HG03095 (cell line): Measurements from ENCODE around the gene P2RX1.
A peak's percentile ranks its signal among the peaks of the same experiment; 100 is the strongest.

Source experiments
- ATAC-seq: cut with Tn5 transposase; IDR thresholded peaks from one replicate; pipeline ENCODE4 v1.9.1; 2021; ENCODE audit warnings: moderate library complexity; ENCODE audit not compliant: unreplicated experiment

P2RX1 gene

GRCh38 chr17:3915995-3916696 is at the start of gene P2RX1:
TSS of gene P2RX1 (minus strand) at chr17:3916465. CDS start at chr17:3916225, 240 bp downstream.
- no peak for ATAC-seq

- peak; percentile 44 for ATAC-seq
Observed at GRCh38 chr17:3965118-3965800, 49.0 kb upstream of the P2RX1 start.

- ATAC-seq = peak; percentile 1
Observed at GRCh38 chr17:3964203-3965117, 48.2 kb upstream of the P2RX1 start, which contains the start of gene ATP2A3. TSS of gene ATP2A3 (minus strand) at chr17:3964437. CDS start at chr17:3964291, 146 bp downstream.

GRCh38 chr17:3963237-3964201 is 47.3 kb upstream of the P2RX1 start:
- no peak for ATAC-seq

GRCh38 chr17:3962965-3963236 is 46.6 kb upstream of the P2RX1 start:
- no peak for ATAC-seq

- no peak for ATAC-seq
Observed at GRCh38 chr17:3962217-3962964, 46.1 kb upstream of the P2RX1 start.

- ATAC-seq = no peak
Observed at GRCh38 chr17:3961564-3962047, 45.3 kb upstream of the P2RX1 start.

- no peak for ATAC-seq
Observed at GRCh38 chr17:3960764-3961163, 44.5 kb upstream of the P2RX1 start.

GRCh38 chr17:3959921-3960601 is 43.8 kb upstream of the P2RX1 start:
- no peak for ATAC-seq

GRCh38 chr17:3959295-3959899 is 43.1 kb upstream of the P2RX1 start:
- no peak for ATAC-seq

GRCh38 chr17:3957735-3958599 is 41.7 kb upstream of the P2RX1 start:
- no peak for ATAC-seq

GRCh38 chr17:3956983-3957382 is 40.7 kb upstream of the P2RX1 start:
- no peak for ATAC-seq

GRCh38 chr17:3956327-3956957 is 40.2 kb upstream of the P2RX1 start:
- no peak for ATAC-seq

GRCh38 chr17:3955673-3955988 is 39.4 kb upstream of the P2RX1 start:
- ATAC-seq = no peak

GRCh38 chr17:3954976-3955672 is 38.9 kb upstream of the P2RX1 start:
- no peak for ATAC-seq

- ATAC-seq = no peak
Observed at GRCh38 chr17:3954086-3954485, 37.8 kb upstream of the P2RX1 start.

- ATAC-seq = no peak
Observed at GRCh38 chr17:3953542-3953941, 37.3 kb upstream of the P2RX1 start.
